ENCODE measurements around the gene BCL11A.

Gene BCL11A

GRCh38 chr2:60469536-60470317 is 83.7 kb downstream of the BCL11A start:
- Histone ChIP-seq H3K9ac (ENCODE audit: insufficient read length, low read depth) (no peak overlapping the region), H3K27me3 (ENCODE audit: insufficient read depth, insufficient read length) (no peaks in the 10 kb centered on the region), H3K9me3 (ENCODE audit: insufficient read depth, low read length) (no peaks in the 10 kb centered on the region), H3K4me3 (ENCODE audit: insufficient read length, low read depth) (no peak overlapping the region), H3K4me1 (ENCODE audit: insufficient read depth, insufficient read length) (peaks cover 9% of the 10 kb centered on the region), H3K36me3 (ENCODE audit: insufficient read depth, insufficient read length, low read length) (peaks cover 19% of the 10 kb centered on the region)
- no peak for DNase-seq (ENCODE audit: low read depth, low spot score)
- TF ChIP-seq ZNF274 (IDR thresholded peaks at IDR 0.05; ENCODE audit: low read depth, low read length), result no peak
- TF ChIP-seq YY1 (IDR thresholded peaks at IDR 0.05; ENCODE audit: insufficient read depth, insufficient read length), result no peak
- no peak for TF ChIP-seq SUZ12 (IDR thresholded peaks at IDR 0.05; ENCODE audit: extremely low read depth, insufficient read depth, insufficient read length)

DNA sequence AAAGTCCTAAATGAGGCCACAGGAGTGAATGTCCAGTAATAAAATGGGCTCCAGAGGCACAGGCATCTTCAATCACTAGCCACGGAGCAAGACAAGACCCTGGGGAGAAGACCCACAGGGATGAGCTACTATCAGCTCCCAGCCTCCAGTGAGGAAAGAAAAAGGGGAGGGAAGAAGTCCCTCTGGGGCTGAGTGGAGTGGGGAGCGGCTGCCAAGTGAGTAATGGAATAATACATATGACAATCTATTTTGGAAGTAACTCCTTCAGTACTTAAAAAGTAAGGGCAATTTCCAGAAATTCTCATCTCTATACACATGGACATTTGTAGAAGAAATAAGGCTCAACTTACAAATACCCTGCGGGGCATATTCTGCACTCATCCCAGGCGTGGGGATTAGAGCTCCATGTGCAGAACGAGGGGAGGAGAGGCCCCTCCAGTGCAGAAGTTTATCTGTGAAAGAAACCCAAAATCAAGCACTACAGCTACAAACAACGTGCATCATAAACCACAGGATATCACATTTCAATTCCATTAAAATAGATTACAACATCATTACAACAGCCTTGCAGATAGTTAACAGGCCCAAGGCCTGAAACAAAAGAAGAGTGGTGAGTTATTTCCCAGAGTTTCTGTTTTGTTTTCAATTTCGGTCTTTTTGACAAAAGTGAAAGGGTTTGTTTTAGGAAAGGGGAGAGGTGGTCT is 84.9 kb downstream of the BCL11A start:
- H3K27me3 ChIP-seq (ENCODE audit: insufficient read depth, insufficient read length), result no peaks in the 10 kb centered on the region
- H3K9ac ChIP-seq (ENCODE audit: insufficient read length, low read depth), result no peak overlapping the region
- no peak for DNase-seq (ENCODE audit: low read depth, low spot score)
- TF ChIP-seq SUZ12 (IDR thresholded peaks at IDR 0.05; ENCODE audit: extremely low read depth, insufficient read depth, insufficient read length) (no peak), YY1 (IDR thresholded peaks at IDR 0.05; ENCODE audit: insufficient read depth, insufficient read length) (no peak), ZNF274 (IDR thresholded peaks at IDR 0.05; ENCODE audit: low read depth, low read length) (no peak)
- H3K9me3 ChIP-seq (ENCODE audit: insufficient read depth, low read length), result no peaks in the 10 kb centered on the region
- peaks cover 9% of the 10 kb centered on the region for H3K4me1 ChIP-seq (ENCODE audit: insufficient read depth, insufficient read length)
- H3K4me3 ChIP-seq (ENCODE audit: insufficient read length, low read depth), result no peak overlapping the region
- peaks cover 19% of the 10 kb centered on the region for H3K36me3 ChIP-seq (ENCODE audit: insufficient read depth, insufficient read length, low read length)

- Histone ChIP-seq H3K9ac (ENCODE audit: insufficient read length, low read depth) (no peak overlapping the region), H3K27me3 (ENCODE audit: insufficient read depth, insufficient read length) (no peaks in the 10 kb centered on the region), H3K4me3 (ENCODE audit: insufficient read length, low read depth) (no peak overlapping the region), H3K9me3 (ENCODE audit: insufficient read depth, low read length) (no peaks in the 10 kb centered on the region), H3K4me1 (ENCODE audit: insufficient read depth, insufficient read length) (peaks cover 2% of the 10 kb centered on the region), H3K36me3 (ENCODE audit: insufficient read depth, insufficient read length, low read length) (peaks cover 24% of the 10 kb centered on the region)
- no peak for DNase-seq (ENCODE audit: low read depth, low spot score)
- TF ChIP-seq SUZ12 (IDR thresholded peaks at IDR 0.05; ENCODE audit: extremely low read depth, insufficient read depth, insufficient read length), result no peak
- no peak for TF ChIP-seq YY1 (IDR thresholded peaks at IDR 0.05; ENCODE audit: insufficient read depth, insufficient read length)
- TF ChIP-seq ZNF274 (IDR thresholded peaks at IDR 0.05; ENCODE audit: low read depth, low read length), result no peak
Measured at GRCh38 chr2:60466161-60466702, 87.2 kb downstream of the BCL11A start.

- DNase-seq (ENCODE audit: low read depth, low spot score), result no peak
- Histone ChIP-seq H3K4me3 (ENCODE audit: insufficient read length, low read depth) (no peak overlapping the region), H3K4me1 (ENCODE audit: insufficient read depth, insufficient read length) (peaks cover under 1% of the 10 kb centered on the region), H3K27me3 (ENCODE audit: insufficient read depth, insufficient read length) (no peaks in the 10 kb centered on the region), H3K9me3 (ENCODE audit: insufficient read depth, low read length) (no peaks in the 10 kb centered on the region), H3K36me3 (ENCODE audit: insufficient read depth, insufficient read length, low read length) (peaks cover 29% of the 10 kb centered on the region), H3K9ac (ENCODE audit: insufficient read length, low read depth) (no peak overlapping the region)
- no peak for TF ChIP-seq YY1 (IDR thresholded peaks at IDR 0.05; ENCODE audit: insufficient read depth, insufficient read length)
Measured at GRCh38 chr2:60465736-60466135, 87.7 kb downstream of the BCL11A start.

DNA sequence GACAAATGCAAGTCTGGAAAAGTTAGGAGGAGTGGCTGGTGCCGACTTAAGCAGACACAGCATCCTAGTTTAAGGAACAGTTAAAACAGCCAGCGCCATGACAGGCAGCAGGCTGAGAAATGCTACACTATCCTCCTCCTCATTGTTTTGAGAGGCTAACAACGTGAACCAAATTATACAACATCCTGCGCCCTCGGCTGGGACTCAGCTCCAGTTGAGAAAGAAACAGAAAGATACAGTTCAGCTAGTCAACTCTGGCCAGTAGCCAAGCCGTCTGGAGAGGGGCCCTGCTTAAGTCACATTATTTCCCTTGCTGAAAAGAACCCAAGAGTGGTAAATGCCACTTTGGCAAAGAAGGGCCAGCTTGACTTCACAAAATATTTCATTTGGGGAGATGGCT is 90.2 kb downstream of the BCL11A start:
- Histone ChIP-seq H3K36me3 (ENCODE audit: insufficient read depth, insufficient read length, low read length) (peaks cover 34% of the 10 kb centered on the region), H3K4me1 (ENCODE audit: insufficient read depth, insufficient read length) (no peaks in the 10 kb centered on the region), H3K9me3 (ENCODE audit: insufficient read depth, low read length) (no peaks in the 10 kb centered on the region), H3K4me3 (ENCODE audit: insufficient read length, low read depth) (no peak overlapping the region), H3K9ac (ENCODE audit: insufficient read length, low read depth) (no peak overlapping the region), H3K27me3 (ENCODE audit: insufficient read depth, insufficient read length) (no peaks in the 10 kb centered on the region)
- DNase-seq (ENCODE audit: low read depth, low spot score), result no peak
- no peak for TF ChIP-seq ZNF274 (IDR thresholded peaks at IDR 0.05; ENCODE audit: low read depth, low read length)
- TF ChIP-seq YY1 (IDR thresholded peaks at IDR 0.05; ENCODE audit: insufficient read depth, insufficient read length), result no peak
- TF ChIP-seq SUZ12 (IDR thresholded peaks at IDR 0.05; ENCODE audit: extremely low read depth, insufficient read depth, insufficient read length), result no peak

- TF ChIP-seq SUZ12 (IDR thresholded peaks at IDR 0.05; ENCODE audit: extremely low read depth, insufficient read depth, insufficient read length) (no peak), ZNF274 (IDR thresholded peaks at IDR 0.05; ENCODE audit: low read depth, low read length) (no peak), YY1 (IDR thresholded peaks at IDR 0.05; ENCODE audit: insufficient read depth, insufficient read length) (no peak)
- H3K4me1 ChIP-seq (ENCODE audit: insufficient read depth, insufficient read length), result no peaks in the 10 kb centered on the region
- H3K9me3 ChIP-seq (ENCODE audit: insufficient read depth, low read length), result no peaks in the 10 kb centered on the region
- no peak overlapping the region for H3K4me3 ChIP-seq (ENCODE audit: insufficient read length, low read depth)
- H3K27me3 ChIP-seq (ENCODE audit: insufficient read depth, insufficient read length), result no peaks in the 10 kb centered on the region
- no peak overlapping the region for H3K9ac ChIP-seq (ENCODE audit: insufficient read length, low read depth)
- H3K36me3 ChIP-seq (ENCODE audit: insufficient read depth, insufficient read length, low read length), result peaks cover 29% of the 10 kb centered on the region
- no peak for DNase-seq (ENCODE audit: low read depth, low spot score)
Measured at GRCh38 chr2:60461421-60462108, 91.9 kb downstream of the BCL11A start.
